HG02763 (cell line): ENCODE data around the gene ZNF133.
"Not testable (repeated sequence)": the region's sequence is repeated elsewhere in the genome, so short reads cannot be mapped to it uniquely, and the experiment has no call there.

Experiments
- ATAC-seq: cut with Tn5 transposase; IDR thresholded peaks from one replicate; pipeline ENCODE4 v1.9.1; 2021; ENCODE audit warnings: mild to moderate bottlenecking, moderate library complexity; ENCODE audit not compliant: unreplicated experiment

ZNF133 gene

DNA sequence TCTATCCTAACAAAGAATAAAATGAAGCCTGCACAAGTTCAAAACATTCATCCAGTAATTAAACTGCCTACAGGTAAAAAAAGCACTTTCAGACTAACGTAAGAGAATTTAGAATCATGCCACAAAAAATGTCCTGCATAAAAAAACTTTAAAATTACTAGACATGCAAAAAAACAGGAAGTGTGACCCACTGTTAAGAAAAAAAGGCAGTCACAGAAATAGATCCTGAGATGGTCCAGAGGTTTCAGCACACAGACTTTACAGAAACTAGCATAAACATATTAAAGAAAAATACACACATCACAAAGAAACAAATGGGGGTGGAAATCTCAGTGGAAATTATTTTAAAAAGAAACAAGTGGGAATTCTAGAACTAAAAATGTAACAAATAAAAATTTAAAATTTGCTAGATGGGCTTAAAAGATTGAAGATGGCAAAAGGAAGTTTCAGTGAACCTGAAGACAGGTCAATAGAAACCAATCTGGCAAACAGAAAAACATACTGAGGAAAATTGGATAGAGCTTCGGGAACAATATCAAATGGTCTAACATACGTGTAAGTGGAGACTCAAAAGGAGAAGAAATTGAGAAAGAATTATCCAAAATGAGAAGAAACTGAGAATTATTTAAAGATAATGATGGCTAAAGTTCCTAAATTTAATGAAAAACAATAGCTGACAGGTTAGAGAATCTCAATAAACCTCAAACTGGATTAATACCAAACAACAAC is 3.4 kb upstream of the ZNF133 start:
- ATAC-seq, result no peak

DNA sequence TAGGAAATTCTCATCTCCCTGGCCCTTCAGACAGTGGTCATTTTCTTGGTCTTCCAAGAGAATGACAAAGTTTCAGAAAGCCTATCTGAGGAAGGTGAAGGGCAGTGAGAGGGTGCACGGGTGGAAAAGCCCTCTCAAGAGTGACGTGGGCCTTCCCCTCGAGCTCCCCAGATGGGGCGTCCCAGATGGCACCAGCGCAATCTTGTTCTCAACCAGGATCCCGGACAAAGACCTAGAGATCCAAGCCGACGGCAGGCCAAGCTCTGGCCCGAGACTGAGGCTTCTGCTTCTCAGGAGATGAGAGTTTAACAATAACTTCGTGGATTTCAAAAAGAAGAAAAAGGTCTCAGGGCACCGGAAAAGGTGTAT is 797 bp upstream of the ZNF133 start:
- ATAC-seq, result no peak

DNA sequence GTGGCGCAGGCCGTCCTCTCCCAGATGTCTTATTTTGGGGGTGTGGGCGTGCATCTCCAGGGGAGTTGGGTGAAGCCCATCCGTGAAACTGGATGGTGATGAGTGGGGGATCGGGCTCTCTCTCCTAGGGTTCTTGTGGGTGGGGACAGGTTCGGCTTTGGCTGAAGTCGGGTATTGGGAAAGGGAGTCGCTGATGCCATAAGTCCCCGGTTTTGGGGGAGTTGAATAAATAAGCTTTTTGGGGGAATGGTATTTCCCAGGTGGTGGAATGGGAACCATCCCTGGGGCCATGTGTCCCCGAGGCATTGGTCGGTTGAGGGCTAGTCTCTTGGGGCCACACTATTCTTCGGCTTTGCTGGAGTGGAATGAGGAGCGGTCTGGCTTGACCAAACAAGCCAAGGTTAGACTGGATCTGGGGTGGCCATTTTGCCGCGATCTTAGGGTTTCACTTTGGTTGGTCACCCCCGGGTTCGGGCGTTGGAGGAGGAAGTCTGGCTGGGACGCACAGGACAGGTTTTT is 481 bp downstream of the ZNF133 start:
- ATAC-seq, result no peak

DNA sequence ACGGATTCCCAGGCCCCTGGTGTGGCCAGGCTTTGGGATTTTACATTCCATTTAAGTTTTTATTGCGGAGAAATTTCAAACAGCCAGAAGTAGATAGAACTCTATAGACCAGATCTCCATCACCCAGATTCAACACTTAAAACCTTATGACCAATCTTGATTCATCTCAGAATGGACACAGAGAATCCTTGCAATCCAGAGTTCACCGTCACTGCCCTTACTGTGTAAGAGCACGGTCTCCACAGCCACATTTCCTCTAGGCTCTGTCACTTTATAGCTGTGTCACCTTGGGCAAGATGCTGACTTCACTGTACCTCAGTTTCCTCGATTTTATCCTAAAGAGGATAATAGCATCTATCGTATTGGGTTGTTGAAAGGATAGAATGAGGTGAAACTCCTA is 979 bp downstream of the ZNF133 start:
- no peak for ATAC-seq

DNA sequence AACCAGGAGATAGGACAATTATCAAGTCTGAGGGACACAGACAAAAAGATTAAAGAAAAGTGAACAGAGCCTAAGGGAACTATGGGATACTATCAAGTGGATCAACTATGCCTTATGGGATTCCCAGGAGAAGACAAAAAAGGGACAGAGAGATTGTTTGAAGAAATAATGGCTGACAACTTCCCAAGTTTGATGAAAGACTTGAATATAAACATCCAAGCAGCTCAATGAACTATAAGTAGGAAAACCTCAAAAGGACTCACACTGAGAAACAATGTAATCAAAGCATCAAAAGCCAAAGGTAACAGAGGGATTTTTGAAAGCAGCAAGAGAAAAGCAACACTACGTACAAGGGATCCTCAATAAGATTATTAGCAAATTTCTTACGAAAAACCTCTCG is 11.0 kb downstream of the ZNF133 start:
- ATAC-seq, result no peak

DNA sequence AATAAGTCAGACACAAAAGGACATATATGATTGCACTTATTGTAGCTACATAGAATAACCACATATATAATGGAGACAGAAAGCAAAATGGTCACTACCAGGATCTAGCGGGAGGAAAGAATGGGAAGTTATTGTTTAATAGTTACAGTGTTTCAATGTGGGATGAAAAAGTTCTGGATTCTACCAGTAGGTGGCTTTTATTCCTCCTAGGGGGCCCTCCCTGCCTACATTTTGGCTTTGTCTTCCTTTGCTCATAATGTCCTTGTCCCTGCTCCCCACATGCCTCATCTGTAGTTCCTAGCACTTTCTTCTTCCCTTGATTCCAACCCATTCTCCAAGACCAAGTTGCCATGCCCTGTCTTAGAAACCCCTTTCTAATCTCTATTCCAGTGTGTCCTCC is 16.3 kb downstream of the ZNF133 start:
- no peak for ATAC-seq

DNA sequence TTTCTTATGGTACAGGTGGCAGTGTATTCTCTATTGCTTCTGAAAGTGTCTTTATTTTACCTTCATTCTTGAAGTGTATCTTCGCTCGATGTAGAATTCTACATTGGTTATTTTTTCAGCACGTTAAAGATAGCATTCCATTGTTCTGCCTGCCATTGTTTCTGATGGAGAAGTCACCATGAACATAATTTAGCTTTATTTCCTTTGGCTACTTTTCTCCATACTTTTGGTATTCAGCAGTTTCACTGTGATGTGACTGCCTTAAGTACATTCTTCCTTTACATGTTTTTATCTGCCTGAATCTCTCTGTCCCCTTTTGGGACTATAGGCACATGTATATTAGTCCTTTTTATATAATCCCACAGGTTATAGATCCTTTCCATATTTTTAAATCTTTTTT is 19.0 kb downstream of the ZNF133 start:
- ATAC-seq, result no peak

DNA sequence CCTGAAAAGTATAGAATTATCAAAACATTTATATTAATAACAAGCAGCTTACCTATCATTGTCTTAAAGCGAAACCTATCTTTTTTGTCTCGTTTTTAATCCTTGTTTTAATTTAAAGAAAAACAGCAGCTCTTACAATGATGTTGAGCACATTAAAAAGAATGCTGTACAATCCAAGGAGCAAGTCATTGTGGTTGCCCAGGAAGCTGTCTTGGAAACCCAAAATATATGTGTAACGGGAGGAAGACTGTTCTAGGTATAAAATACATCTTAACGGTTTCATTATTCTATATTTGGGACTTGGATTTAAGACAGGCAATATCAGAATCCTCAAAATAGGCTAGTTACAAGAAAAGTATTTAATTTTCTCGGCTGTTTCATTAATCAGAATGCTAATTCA is 21.7 kb downstream of the ZNF133 start:
- ATAC-seq, result no peak

DNA sequence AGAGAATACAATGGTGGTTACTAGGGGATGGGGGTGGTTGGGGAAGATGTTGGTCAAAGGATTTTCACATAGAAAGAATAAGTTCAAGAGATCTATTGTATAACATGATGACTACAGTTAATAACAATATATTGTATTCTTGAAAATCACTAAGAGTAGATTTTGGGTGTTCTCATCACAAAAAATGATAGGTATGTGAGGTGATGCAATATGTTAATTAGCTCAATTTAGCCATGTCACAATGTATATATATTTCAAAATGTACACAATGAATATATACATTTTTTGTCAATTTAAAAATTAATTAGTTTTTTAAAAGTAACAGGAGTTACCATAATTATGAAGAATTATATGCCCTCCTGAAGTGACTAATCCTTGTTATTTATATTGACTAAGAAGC is 22.3 kb downstream of the ZNF133 start:
- no peak for ATAC-seq

DNA sequence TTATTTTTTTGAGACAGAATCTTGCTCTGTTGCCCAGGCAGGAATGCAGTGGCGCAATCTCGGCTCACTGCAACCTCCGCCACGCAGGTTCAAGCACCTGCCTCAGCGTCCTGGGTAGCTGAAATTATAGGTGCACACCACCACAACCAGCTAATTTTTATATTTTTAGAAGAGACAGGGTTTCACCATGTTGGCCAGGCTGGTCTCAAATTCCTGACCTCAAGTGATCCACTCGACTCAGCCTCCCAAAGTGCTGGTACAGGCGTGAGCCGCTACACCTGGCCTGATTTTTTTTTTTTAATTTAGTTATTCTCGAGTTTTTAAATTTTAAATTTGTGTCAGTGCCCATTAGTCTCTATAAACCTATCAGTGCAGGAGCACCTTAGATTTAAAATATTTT is 24.4 kb downstream of the ZNF133 start:
- no peak for ATAC-seq

DNA sequence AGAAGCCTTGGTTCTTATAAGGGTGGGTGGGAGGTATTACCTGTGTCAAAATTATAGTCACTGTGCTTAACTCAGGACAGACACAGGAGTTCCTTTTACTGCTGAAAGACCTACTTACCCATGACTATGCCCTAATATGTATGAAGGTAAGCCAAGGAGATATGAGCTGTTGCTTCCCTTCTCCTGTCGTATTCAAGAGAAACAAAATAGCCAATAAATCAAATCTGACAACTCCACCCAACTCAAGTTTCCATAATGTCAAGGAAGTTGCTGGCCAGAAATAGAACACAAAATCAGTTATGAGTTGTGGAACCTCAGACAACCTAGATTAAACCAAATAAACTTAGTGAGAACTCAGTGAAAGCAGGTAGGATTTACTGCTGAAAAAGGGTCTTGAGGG is 25.1 kb downstream of the ZNF133 start:
- no peak for ATAC-seq

DNA sequence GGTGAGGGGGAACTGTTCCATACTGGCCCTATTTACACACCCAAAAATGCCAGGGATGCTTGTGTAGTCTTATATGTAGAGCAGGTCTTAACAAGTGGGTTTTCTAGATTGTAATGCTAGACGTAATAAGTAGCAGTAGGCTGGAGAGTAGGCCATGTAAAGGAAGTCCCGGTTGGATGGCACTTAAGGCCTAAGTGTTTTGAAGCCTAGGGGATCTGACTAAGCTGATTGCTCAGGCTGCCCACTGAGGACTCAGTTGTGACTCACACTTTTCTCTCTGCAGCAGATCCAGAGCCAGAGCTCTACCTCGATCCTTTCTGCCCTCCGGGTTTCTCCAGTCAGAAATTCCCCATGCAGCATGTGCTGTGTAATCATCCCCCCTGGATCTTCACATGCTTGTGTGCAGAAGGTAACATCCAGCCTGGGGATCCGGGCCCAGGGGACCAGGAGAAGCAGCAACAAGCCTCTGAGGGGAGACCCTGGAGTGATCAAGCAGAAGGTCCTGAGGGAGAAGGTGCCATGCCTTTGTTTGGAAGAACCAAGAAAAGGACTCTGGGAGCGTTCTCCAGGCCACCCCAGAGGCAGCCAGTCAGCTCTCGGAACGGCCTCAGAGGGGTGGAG is 26.6 kb downstream of the ZNF133 start:
- no peak for ATAC-seq

DNA sequence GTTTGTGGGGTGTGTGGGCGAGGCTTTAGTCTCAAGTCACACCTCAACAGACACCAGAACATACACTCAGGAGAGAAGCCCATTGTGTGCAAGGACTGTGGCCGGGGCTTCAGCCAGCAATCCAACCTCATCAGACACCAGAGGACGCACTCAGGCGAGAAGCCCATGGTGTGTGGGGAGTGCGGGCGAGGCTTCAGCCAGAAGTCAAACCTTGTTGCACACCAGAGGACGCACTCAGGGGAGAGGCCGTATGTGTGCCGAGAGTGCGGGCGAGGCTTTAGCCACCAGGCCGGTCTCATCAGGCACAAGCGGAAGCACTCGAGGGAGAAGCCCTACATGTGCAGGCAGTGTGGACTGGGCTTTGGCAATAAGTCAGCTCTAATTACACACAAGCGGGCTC is 27.8 kb downstream of the ZNF133 start:
- ATAC-seq, result no peak

DNA sequence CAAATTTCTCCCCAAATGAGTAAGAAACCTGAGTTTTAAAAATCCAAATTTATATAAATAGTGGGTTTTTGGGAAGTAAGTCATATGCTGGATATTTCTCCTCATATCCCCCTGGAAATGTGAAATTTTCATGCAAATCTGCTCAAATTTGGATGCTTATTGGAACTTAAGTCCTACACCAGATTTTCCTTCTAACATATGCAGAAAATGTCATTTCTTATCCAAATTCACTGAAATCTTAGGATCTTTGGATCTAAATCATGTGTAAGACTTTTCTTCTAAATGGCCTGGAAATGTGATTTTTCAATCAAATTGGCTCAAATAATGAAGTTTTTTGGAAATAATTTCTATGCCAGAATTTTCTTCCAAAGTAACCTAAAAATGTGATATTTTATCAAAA is 33.0 kb downstream of the ZNF133 start:
- no peak for ATAC-seq

DNA sequence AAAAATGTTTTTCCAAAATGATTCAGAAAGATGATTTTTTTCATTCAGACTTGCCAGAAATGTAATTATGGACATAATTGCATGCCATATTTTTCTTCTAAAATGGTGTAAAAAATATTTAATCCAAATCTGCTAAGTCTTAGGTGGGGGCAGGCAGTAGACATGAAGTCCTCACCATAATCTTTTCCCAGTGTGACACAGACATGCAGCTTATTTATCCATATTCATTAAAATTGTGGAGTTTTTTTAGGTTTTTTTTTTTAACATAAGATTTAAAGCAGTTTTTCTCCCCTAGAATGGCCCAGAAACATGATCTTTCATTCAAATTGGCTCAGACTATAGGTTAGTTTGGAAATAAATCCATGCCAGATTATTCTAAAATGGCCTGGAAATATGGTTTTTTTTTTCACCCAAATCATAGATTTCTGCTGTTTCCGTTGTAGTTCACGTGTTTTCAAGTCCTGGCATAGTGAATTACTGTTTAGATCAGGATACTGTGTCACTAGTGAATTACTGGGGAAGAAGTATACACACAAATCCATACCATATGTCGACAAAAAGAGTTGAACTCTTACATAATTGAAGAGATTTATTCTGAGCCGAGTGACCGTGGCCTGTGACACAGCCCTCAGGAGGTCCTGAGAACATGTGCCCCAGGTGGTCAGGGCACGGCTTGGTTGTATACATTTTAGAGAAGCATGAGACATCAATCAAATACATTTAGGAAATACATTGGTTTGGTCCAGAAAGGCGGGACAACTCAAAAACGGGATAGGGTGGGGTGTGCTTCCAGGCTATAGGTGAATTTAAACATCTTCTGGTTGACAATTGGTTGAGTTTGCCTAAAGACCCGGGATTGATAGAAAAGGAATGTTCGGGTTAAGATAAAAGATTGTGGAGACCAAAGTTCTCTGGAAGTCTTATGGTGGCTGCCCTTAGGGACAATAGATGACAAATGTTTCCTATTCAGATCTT is 33.9 kb downstream of the ZNF133 start:
- ATAC-seq, result no peak

DNA sequence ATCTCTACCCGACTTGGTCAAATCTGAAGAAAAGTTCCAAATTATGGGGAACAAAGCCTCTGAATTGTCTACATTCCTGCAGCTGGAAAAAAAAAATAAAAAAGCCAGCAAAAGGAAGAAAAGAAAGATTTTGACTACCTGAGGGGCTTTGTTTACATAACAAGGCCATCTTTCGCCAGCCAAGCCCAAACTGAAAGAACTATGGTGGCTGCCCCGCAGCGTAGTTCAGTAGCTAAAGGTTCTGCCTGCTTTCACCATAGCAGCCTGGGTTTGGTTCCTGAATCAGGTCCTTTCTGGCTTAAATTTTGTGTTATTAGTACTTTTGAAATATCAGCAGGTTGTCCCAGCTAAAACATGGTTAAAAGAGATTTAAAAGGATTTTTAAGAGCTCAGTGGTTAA is 35.4 kb downstream of the ZNF133 start:
- no peak for ATAC-seq

DNA sequence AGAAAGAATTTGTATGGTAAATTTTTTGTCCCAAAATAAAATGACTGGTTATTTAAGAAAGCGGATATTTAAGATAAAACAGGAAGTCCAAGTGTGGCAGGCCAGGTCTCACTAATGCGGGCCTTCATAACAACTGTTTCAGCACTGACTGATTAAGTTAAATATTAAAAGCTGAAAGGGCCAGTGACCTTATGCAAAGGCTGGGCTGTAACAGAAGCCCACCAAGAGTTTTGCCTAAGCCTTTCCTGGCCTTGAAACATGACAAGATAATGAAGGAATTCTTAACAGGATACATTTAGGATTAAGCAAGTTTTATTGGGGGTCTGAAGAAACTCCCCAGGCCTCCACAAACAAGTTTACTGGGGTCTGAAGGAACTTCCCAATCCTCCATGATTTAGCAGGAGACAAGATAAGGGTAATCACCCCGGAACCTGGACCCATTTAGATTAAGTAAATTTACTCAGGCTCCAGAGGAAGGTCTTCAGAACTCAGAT is 36.3 kb downstream of the ZNF133 start:
- ATAC-seq, result no peak

DNA sequence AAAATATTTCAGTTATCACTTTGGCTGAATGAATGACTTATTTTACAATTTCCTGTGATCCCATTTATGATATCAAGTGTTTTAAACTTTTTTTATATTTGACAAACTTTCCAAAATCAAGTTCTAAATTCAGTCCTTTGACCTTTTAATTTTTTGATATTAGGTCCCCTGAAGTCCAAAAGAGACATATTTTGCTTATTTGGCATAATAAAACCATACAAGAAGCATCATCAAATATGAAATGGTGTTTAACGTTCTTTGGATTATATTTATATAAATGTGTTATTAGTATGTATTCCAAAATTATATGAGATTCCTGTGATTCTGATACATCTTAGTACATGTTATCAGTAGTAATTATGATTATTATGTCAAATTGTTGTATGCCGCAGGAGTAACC is 38.7 kb downstream of the ZNF133 start:
- no peak for ATAC-seq

DNA sequence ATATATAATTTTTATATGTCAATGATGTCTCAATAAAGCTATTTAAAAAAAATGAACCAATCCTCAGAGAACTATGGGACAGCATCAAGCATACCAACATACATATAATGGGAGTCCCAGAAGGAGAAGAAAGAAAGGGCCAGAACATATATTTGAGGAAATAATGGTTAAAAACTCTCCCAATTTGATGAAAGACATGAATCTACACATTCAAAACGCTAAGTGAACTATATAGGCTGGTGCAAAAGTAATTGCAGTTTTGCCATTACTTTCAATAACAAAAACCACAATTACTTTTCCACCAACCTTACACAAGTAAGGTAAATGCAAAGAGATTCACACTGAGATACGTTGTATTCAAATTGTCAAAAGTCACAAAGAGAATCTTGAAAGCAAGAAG is 43.4 kb downstream of the ZNF133 start:
- no peak for ATAC-seq

DNA sequence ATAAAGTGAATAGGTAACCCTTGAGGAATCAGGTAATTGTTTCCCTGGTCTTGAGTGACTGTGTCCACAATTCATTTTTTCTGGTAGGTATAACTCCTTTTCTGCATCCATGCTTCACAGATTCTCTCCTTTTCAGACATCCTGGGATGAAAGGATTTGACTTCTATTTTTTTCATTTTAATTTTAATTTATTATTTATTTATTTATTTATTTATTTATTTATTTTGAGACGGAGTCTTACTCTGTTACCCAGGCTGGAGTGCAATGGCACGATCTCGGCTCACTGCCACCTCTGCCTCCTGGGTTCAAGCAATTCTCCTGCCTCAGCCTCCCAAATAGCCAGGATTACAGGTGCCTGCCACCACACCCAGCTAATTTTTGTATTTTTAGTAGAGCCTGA is 61.4 kb downstream of the ZNF133 start:
- ATAC-seq, result not testable (repeated sequence)

DNA sequence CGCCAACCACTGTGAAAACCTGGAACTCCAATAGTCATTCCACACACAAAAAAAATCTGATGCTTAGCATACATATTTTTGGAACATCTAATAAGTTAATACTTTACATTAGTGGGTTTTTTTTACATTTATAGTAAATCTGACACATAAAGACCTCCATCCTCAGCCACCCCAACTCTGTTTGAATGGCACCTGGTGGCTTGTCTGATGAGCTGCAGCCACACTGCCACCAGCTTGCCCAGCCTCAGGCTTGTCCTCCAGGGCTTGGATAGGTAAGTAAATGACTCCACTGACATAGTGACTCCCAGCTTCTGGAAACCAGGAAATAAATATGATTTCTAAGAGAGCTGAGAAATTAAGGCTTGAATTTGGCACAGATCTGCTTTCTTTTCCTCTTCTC is 71.5 kb downstream of the ZNF133 start:
- no peak for ATAC-seq
